IPS-20b (cell line): ENCODE data around the gene BORCS6.

Experiments
- H3K27ac ChIP-seq: one replicate; pipeline ENCODE4 v1.5.1; 2013; ENCODE audit warnings: low read length
- H3K27me3 ChIP-seq: 2 replicates; pipeline ENCODE4 v1.6.1; 2013; ENCODE audit warnings: mild to moderate bottlenecking, low read length, inconsistent platforms; ENCODE audit not compliant: insufficient read depth
- H3K36me3 ChIP-seq: 2 replicates; pipeline ENCODE4 v1.6.1; 2013; ENCODE audit warnings: low read depth, mild to moderate bottlenecking, inconsistent platforms, low read length, moderate library complexity; ENCODE audit not compliant: insufficient read depth
- H3K4me1 ChIP-seq: 2 replicates; pipeline ENCODE4 v1.6.1; 2013; ENCODE audit warnings: mild to moderate bottlenecking, control low read depth, inconsistent platforms, low read length, moderate library complexity; ENCODE audit not compliant: insufficient read depth
- H3K4me3 ChIP-seq: 2 replicates; pipeline ENCODE4 v1.5.1; 2013; ENCODE audit warnings: mild to moderate bottlenecking, low read length, inconsistent platforms
- H3K9ac ChIP-seq: 2 replicates; pipeline ENCODE4 v1.6.1; 2013; ENCODE audit warnings: low read depth, mild to moderate bottlenecking, inconsistent platforms, low read length, moderate library complexity
- H3K9me3 ChIP-seq: 2 replicates; pipeline ENCODE4 v1.6.1; 2013; ENCODE audit warnings: mild to moderate bottlenecking, low read depth, low read length, inconsistent platforms; ENCODE audit not compliant: insufficient read depth

The BORCS6 gene

GRCh38 chr17:8150194-8151119 lies 39.5 kb downstream of the BORCS6 start:
- Histone ChIP-seq H3K9me3 (no peaks in the 10 kb centered on the region), H3K36me3 (peaks cover 48% of the 10 kb centered on the region), H3K4me1 (peaks cover 10% of the 10 kb centered on the region; the same call in 1 of the 2 replicates), H3K9ac (peak overlapping the region; percentile 31; the same call in 1 of the 2 replicates), H3K27ac (no peak overlapping the region), H3K4me3 (peak overlapping the region; percentile 93; the same call in 1 of the 2 replicates), H3K27me3 (no peaks in the 10 kb centered on the region)

DNA sequence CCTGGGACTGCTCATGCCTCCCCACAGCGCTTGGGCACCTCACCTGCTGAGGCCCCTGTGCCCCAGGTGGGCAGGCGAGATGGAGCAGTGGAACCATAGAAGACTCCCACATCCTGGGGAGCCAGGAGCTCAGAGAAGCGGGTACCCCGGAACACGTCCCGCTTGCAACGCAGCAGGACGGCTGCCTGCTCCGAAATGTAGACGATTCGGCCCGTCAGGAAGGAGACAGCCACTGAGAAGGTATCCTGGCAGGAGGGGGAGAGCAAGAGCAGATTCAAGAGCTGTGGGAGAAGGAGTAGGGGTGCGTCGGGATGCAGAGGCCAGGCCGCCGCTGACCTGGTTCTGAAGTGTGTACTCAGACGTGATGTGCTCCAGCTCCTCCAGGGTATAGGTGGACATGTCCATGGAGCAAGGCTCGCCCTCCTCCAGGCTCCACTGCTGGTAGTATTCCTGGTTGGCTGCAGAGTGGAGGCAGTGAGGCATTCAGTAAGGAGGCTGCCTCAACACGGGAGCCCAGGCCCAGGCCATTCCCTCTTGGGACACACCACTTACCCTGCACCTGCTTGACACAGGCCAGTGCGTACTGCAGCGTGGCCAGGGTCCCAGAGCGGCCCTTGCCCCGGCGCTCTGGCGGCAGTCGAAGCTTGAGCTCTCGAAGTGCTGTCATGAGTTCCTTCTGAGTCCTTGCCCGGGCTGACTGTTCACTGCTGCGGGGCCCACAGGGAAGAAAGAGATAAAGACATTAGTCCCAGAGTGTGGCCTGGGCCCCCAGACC lies 40.4 kb downstream of the BORCS6 start:
- no peak overlapping the region for H3K27ac ChIP-seq
- H3K4me1 ChIP-seq: peaks cover 3% of the 10 kb centered on the region; the same call in 1 of the 2 replicates
- peaks cover 54% of the 10 kb centered on the region for H3K36me3 ChIP-seq
- H3K9ac ChIP-seq: no peak overlapping the region
- no peak overlapping the region for H3K4me3 ChIP-seq
- H3K27me3 ChIP-seq: no peaks in the 10 kb centered on the region
- H3K9me3 ChIP-seq: no peaks in the 10 kb centered on the region

DNA sequence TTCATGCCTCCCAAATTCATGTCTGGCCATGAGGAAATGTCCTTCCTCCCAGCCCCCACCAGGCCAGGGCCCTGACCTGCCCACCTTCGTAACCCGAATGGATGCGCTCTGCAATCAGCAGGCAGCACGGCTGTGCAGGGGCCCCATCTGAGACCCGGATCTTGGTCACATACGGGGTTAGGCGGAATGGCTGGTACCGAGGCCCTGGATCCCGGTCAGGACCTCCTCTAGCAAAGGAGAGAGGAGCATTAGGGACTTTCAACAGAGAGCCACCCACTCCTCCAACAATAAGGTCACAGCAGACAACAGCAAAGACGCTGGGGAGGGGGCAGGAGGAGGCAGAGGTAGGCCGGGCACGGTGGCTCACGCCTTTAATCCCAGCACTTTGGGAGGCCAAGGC lies 41.4 kb downstream of the BORCS6 start:
- no peak overlapping the region for H3K27ac ChIP-seq
- no peaks in the 10 kb centered on the region for H3K4me1 ChIP-seq
- no peaks in the 10 kb centered on the region for H3K27me3 ChIP-seq
- no peak overlapping the region for H3K4me3 ChIP-seq
- H3K9me3 ChIP-seq: no peaks in the 10 kb centered on the region
- H3K9ac ChIP-seq: no peak overlapping the region
- peaks cover 63% of the 10 kb centered on the region for H3K36me3 ChIP-seq

DNA sequence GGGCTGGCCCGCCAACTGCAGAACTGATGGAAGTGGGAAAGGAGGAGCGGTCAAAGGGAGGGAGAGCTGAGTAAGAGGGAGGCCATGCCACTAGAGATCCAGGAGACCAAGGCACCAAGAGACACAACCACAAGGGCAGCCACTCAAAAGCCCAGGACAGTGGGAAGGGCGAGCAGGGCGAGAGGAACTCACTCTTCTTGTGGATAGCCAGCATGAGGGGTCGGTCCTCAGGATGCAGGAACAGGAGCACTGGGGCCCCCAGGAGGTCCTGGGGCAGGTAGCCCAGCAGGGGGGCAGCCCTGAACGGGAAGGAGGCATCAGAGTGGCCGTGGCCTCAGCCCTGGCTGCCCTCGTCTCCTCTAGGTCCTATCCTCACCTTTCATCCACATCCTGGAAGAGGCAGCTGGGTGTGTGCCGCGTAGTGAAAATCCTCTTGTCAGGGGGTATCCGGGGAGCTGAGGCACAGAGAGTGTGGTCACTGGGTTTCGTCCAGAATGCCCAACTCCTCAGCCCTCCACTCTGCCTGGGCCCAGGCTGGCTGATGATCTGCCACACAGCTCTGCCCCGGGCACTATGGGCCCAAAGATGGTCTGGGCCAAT lies 42.1 kb downstream of the BORCS6 start:
- Histone ChIP-seq H3K36me3 (peaks cover 63% of the 10 kb centered on the region), H3K4me3 (no peak overlapping the region), H3K4me1 (no peaks in the 10 kb centered on the region), H3K27ac (no peak overlapping the region), H3K9ac (no peak overlapping the region), H3K27me3 (no peaks in the 10 kb centered on the region), H3K9me3 (no peaks in the 10 kb centered on the region)

DNA sequence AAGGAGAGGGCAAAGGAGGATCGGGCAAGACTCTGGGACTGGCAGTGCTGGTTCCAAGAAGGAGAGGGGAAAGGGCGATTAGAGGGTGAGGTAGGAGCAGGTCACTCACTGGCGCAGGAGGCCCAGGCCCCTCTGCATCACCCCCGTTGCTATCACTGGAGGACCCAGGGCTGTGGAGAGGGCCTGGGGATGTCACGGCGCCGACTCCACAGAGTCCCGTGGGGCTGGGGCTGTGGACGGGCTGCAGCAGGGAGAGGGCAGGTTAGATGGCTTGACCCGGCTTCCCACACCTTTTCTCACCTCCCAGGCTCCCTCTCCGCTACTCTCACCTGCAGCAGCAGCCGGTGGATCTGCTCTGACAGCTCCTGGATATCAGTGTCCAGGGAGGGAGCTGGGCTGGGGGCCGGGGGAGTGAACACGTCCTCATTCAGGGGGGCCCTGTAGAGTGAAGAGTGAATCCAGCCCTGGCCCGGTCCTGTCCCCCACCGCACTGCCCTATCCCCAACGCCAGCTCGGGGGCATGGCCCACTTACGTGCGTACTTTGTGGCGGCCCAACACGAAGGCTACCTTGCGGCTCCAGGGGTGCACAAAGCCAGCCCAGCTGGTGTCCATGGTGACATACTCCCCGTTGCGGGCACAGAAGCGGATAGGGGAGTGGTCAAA lies 42.7 kb downstream of the BORCS6 start:
- H3K27ac ChIP-seq: no peak overlapping the region
- no peaks in the 10 kb centered on the region for H3K9me3 ChIP-seq
- H3K9ac ChIP-seq: no peak overlapping the region
- H3K27me3 ChIP-seq: no peaks in the 10 kb centered on the region
- H3K4me3 ChIP-seq: no peak overlapping the region
- peaks cover 66% of the 10 kb centered on the region for H3K36me3 ChIP-seq
- H3K4me1 ChIP-seq: no peaks in the 10 kb centered on the region

- Histone ChIP-seq H3K27ac (no peak overlapping the region), H3K9me3 (no peaks in the 10 kb centered on the region), H3K27me3 (no peaks in the 10 kb centered on the region), H3K9ac (no peak overlapping the region), H3K4me1 (no peaks in the 10 kb centered on the region), H3K4me3 (no peak overlapping the region), H3K36me3 (peaks cover 72% of the 10 kb centered on the region)
These were observed 43.4 kb downstream of the BORCS6 start for GRCh38 chr17:8146381-8147140.

GRCh38 chr17:8145811-8146210 lies 44.2 kb downstream of the BORCS6 start:
- Histone ChIP-seq H3K9ac (no peak overlapping the region), H3K27ac (no peak overlapping the region), H3K36me3 (peaks cover 79% of the 10 kb centered on the region), H3K4me3 (no peak overlapping the region), H3K4me1 (no peaks in the 10 kb centered on the region), H3K9me3 (no peaks in the 10 kb centered on the region), H3K27me3 (no peaks in the 10 kb centered on the region)

DNA sequence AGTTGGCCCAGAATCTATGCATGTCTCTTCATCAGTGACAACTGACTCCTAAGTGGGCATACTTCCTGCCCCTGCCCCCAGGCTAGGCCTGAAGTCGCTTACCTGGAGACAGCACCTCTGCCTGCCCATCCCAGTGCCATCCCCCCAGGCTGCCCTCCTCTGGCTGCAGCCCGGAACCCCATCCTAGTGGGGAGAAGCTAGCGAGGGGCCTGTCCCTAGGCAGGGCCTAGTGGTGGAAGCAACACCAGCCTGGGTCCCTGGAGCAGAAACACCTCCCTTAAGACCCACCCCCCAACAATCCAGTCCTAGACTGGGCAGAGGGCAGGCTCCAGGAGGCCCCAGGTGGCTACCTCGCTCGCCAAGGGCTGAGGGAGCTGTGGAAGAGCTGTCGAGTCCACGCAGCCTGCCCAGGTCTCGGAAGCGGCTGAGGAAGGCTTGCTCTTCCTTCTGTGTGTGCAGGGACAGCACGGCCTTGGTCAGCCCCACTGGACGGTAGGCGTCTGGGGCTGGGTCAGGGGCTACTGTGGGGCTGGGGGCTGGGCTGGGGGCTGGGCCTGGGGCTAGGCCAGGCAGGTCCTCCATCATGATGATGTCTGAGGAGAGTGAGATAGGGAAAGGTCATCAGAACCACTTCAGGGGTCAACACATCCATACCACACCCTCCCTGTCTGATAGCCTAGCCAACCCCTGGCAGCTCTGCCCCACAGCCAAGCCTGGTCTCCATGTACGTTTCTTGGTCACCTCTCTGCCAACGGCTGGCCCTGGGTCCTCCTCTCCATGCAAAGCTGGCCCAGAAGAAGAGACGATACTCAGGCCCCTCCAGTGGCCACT lies 45.4 kb downstream of the BORCS6 start:
- no peaks in the 10 kb centered on the region for H3K9me3 ChIP-seq
- H3K27me3 ChIP-seq: no peaks in the 10 kb centered on the region
- H3K27ac ChIP-seq: no peak overlapping the region
- H3K9ac ChIP-seq: no peak overlapping the region
- H3K4me1 ChIP-seq: no peaks in the 10 kb centered on the region
- H3K4me3 ChIP-seq: no peak overlapping the region
- H3K36me3 ChIP-seq: peaks cover 79% of the 10 kb centered on the region

GRCh38 chr17:8143581-8144400 lies 46.2 kb downstream of the BORCS6 start:
- Histone ChIP-seq H3K36me3 (peaks cover 72% of the 10 kb centered on the region), H3K4me3 (no peak overlapping the region), H3K4me1 (no peaks in the 10 kb centered on the region), H3K9me3 (no peaks in the 10 kb centered on the region), H3K27me3 (no peaks in the 10 kb centered on the region), H3K9ac (no peak overlapping the region), H3K27ac (no peak overlapping the region)
